Kidney epithelial cell (primary cell): Measurements from ENCODE around the gene APOF. TPM values are rescaled to one million over a fixed set of nuclear protein-coding genes. Genes with fewer than 3 reads are reported as not detected.

Source experiments
- DNase-seq: peaks from one replicate; pipeline ENCODE4 v3.0.0-alpha.2; 2010; ENCODE audit warnings: low read depth
- H3K27me3 ChIP-seq: 2 replicates; pipeline ENCODE4 v1.6.0; 2011; ENCODE audit warnings: low read length; ENCODE audit not compliant: control insufficient read depth, insufficient read depth
- H3K36me3 ChIP-seq: 2 replicates; pipeline ENCODE4 v1.5.1; 2011; ENCODE audit warnings: low read length; ENCODE audit not compliant: control insufficient read depth, insufficient read depth
- H3K4me3 ChIP-seq: 2 replicates; pipeline ENCODE4 v1.5.1; 2011; ENCODE audit warnings: low read depth, mild to moderate bottlenecking, control low read depth, low read length
- total RNA-seq: library from RNA; depleted of rRNA; stranded (reverse); fragments of >200 nt; gene quantifications from 2 replicates; pipeline ENCODE4 v1.2.3, GENCODE V29; 2015
- TF ChIP-seq, protein P1 (sequence below): IDR thresholded peaks from 2 replicates; pipeline ENCODE4 v1.5.1; 2011; ENCODE audit warnings: mild to moderate bottlenecking, moderate library complexity, low read length, control low read depth, inconsistent platforms; ENCODE audit not compliant: insufficient read depth, poor library complexity, severe bottlenecking

The APOF gene
- total RNA-seq, 1 donor from 2014 or later: not detected

DNA sequence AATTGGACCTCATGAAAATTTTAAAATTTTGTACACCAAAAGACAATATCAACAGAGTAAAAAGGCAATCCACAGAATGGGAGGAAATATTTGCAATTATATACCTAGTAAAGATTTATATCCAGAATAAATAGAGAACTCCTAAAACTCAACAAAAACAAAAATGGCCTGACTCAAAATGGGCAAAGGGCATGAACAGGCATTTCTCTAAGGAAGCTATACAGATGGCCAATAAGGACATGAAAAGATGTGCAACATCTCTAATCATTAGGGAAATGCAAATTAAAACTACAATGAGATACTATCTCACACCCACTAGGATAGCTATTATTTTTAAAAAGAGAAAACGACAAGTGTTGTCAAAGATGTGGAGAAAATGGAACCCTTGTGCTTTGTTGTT is 10.9 kb upstream of the APOF start:
- Histone ChIP-seq H3K27me3 (no peaks in the 10 kb centered on the region), H3K4me3 (no peak overlapping the region), H3K36me3 (no peaks in the 10 kb centered on the region)
- TF ChIP-seq, protein P1, sequence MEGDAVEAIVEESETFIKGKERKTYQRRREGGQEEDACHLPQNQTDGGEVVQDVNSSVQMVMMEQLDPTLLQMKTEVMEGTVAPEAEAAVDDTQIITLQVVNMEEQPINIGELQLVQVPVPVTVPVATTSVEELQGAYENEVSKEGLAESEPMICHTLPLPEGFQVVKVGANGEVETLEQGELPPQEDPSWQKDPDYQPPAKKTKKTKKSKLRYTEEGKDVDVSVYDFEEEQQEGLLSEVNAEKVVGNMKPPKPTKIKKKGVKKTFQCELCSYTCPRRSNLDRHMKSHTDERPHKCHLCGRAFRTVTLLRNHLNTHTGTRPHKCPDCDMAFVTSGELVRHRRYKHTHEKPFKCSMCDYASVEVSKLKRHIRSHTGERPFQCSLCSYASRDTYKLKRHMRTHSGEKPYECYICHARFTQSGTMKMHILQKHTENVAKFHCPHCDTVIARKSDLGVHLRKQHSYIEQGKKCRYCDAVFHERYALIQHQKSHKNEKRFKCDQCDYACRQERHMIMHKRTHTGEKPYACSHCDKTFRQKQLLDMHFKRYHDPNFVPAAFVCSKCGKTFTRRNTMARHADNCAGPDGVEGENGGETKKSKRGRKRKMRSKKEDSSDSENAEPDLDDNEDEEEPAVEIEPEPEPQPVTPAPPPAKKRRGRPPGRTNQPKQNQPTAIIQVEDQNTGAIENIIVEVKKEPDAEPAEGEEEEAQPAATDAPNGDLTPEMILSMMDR: no peak
- DNase-seq: no peak

DNA sequence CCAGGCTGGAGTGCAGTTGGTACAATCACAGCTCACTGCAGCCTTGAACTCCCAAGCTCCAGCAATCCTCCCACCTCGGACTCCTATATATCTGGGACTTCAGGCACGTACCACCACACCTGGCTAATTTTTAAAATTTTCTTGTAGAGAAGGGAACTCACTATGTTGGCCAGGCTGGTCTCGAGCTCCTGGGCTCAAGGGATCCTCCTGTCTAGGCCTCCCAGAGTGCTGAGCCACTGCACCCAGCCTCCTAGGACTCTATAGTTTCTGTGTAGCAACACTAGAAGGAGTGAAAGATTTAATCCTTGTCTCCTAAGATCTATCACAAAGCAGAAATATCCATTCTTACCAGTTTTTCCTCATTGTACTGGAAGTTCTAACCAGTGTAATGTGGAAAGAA is 4.3 kb upstream of the APOF start:
- TF ChIP-seq, protein P1: no peak
- Histone ChIP-seq H3K27me3 (no peaks in the 10 kb centered on the region), H3K36me3 (no peaks in the 10 kb centered on the region), H3K4me3 (no peak overlapping the region)
- no peak for DNase-seq

DNA sequence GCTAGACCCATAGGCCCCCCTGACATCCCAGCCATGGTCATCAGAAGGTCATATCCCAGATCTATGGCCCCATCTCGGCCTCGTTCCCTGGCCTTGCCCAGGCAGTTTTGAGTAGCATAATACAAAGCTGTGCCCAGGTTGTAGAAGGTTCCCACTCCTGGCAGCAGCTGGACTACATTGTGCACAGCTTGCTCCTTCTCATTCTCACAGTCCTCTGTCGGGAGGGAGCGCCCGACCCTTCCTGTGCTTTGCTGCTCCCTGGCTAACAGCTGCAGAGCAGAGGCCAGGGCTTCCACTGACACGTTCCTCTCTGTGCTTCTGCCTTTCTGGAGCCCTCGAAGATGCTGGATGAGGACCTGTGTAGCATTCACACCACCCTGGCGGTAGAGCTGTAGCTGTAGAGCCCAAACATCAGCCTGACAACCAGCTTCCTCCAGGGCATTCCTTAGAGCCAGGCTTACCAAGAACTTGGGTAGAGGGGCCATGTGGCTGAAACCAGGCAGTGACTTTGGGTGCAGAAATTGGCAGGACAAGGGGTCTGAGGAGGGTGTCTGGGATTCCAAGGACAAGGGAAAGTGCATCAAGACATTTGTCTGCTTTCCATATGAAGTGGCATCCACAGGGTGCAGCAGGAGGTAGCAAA is 1.0 kb downstream of the APOF start:
- TF ChIP-seq, protein P1: no peak
- DNase-seq: no peak
- no peaks in the 10 kb centered on the region for H3K36me3 ChIP-seq
- no peak overlapping the region for H3K4me3 ChIP-seq
- no peaks in the 10 kb centered on the region for H3K27me3 ChIP-seq

DNA sequence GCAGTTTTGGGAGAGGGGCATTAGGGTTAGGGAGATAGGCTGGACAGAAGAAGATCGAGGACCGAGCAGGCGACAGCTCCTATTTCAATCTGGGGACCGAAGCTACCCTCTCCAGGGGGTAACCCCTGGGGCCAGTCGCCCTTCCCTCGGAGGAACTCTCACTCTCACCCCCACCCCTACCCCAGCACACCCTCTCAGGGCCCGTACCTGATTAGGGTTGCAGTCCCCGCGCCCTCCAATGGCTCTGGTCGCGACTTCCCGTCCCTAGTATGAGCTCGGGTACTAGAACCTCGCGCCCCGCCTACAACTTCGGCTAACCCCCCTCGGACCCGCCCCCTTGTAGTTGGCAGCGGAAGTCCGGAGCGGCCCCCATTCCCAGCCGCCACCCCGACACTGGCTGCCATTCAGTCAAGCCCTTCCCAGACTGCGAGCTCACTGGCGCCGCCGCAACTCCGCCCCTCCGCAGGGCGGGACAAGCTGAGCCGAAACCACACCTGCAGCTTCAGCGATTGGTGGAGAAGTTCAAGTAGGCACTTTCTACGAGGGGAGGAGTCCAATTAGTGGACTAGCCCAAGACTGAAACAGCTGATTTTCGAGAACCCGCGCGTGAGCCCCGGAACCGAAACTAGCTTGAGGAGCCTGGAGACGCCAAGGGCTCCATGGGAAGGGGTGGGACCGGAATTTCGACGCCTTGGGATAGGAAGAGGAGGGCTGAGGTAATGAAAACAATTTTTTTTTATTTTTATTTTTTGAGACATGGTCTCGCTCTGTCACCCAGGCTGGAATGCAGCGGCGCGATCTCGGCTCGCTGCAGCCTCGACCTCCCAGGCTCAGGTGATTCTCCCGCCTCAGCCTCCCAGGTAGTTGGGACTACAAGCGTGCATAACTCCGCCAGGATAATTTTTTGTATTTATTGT is 2.5 kb downstream of the APOF start, which contains the start of gene STAT2:
STAT2 (minus strand) TSS at position 257 of the 917 bp plus-strand sequence. CDS start 3,536 bp downstream, outside the sequence.
- peak; percentile 100 for DNase-seq
- Histone ChIP-seq H3K27me3 (no peaks in the 10 kb centered on the region), H3K36me3 (peaks cover 2% of the 10 kb centered on the region), H3K4me3 (peak within 1 kb of the TSS; percentile 77)
- TF ChIP-seq, protein P1: no peak

DNA sequence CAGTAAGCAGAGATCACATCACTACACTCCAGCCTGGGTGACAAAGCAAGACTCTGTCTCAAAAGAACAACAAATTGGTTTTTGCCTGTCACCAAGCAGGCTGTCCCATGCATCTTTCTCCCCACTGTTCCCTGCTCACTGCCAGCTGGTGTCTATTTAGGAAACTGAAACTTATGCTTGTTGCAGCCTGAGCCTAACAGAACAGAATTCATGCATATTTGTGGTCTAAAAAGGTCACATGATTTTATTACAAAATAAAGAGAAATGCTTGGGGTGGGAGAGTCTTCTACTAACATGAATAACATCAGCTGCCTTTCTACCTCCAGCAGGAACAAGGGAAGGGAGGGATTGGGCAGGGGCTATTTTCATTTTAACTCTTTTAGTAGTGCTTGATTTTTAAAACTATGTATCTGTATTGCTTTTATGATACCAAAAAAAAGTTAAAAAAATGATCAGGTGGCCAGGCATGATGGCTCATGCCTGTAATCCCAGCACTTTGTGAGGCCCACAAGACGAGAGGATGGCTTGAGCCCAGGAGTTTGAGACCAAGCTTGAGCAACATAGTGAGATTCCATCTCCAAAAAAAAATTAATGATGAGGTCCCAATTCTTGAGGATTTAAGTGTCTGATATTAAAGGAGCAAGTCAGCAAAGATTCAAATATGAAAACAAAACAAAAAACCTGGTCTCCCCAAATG is 3.7 kb downstream of the APOF start:
- H3K27me3 ChIP-seq: no peaks in the 10 kb centered on the region
- peaks cover 3% of the 10 kb centered on the region for H3K36me3 ChIP-seq
- TF ChIP-seq, protein P1: no peak
- H3K4me3 ChIP-seq: peak overlapping the region; percentile 77
- peak; percentile 35 for DNase-seq
